ENCODE results near the gene TMEM19.

The TMEM19 gene

DNA sequence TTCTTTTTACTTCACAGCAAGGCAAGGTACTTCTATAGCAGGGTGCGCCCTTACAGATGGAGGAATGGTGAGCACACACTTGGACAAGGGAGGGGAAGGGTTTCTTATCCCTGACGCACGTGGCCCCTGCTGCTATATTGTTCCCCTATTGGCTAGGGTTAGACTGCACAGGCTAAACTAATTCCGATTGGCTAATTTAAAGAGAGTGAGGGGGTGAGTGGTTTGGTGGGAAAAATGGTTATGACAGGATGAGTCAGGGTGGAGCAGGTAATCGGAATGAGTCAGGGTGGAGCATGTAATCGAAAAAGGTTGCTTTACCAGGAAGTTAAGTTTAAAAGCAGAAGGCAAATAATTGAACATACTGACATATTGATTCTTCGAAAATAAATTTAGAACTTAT is 45.1 kb downstream of the TMEM19 start:
- Histone ChIP-seq H3K36me3 (ENCODE audit: insufficient read depth, low read length) (no peaks in the 10 kb centered on the region), H3K4me3 (no peak overlapping the region), H3K27ac (no peak overlapping the region), H3K9me3 (ENCODE audit: low read depth, low read length) (no peaks in the 10 kb centered on the region), H3K9ac (ENCODE audit: insufficient read length) (no peak overlapping the region)
- no peak for DNase-seq (ENCODE audit: low read depth, low spot score)
- TF ChIP-seq EZH2 (IDR thresholded peaks at IDR 0.05) (no peak), FOXP2 (optimal IDR thresholded peaks at IDR 0.05; ENCODE audit: control extremely low read depth, extremely low read length, insufficient read depth) (no peak), POLR2AphosphoS5 (IDR thresholded peaks at IDR 0.05; ENCODE audit: borderline replicate concordance, low read depth, low read length) (no peak)

DNA sequence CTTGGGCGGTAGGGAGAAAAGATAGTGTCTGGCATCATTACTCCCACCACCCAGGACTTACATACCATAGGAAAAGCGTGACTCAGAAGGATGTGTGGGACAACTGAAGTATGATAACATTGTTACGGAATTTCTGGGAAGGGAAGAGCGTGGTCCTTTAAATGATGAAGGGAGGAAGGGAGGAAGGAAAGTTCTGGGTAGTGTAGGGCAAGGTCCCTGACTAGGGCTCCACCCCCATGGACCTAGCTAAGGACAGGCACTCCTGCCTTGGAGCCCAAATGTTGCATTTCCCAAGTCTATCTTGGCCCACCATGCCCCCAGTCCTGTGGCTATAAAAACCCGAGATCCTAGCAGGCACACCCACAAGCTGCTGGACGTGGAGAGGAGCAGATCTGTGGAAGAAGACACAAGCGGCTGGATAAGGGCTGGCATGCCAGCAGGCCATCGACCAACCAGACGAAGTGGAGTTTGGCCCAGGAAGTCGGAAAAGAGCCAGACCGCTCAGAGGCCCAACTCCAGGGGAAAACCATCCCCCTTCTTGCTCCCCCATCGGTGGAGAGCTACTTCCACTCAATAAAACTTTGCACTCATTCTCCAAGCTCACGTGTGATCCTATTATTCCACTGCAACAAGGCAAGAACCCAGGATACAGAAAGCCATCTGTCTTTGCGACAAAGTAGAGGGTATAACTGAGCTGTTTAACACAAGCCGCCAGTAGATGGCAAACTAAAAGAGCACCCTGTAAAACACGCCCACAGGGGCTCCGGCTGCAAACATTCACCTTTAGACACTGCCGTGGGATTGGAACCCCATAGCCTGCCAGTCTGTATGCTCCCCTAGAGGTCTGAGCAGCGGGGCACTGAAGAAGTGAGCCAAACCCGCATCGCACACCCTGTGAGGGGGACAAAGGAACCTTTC is 45.8 kb downstream of the TMEM19 start:
- DNase-seq (ENCODE audit: low read depth, low spot score): no peak
- no peak overlapping the region for H3K9ac ChIP-seq (ENCODE audit: insufficient read length)

DNA sequence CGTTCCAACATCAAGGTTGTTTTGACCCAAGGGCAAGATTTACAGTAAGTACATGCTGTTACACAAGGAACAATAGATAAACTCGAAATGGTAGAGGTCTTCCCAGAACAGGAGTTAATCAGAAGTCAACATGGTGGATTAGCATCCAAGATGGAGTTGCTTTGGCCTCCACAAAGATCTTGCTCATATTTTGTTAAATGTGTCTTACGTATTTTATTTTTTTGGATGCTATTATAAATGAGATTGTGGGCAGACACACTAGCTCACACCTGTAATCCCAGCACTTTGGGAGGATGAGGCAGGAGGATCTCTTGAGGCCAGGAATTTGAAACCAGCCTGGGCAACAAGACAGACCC is 46.5 kb downstream of the TMEM19 start:
- no peaks in the 10 kb centered on the region for H3K36me3 ChIP-seq (ENCODE audit: insufficient read depth, low read length)
- H3K4me3 ChIP-seq: no peak overlapping the region
- DNase-seq (ENCODE audit: low read depth, low spot score): no peak
- H3K9me3 ChIP-seq (ENCODE audit: low read depth, low read length): no peaks in the 10 kb centered on the region
- H3K9ac ChIP-seq (ENCODE audit: insufficient read length): no peak overlapping the region
- TF ChIP-seq FOXP2 (optimal IDR thresholded peaks at IDR 0.05; ENCODE audit: control extremely low read depth, extremely low read length, insufficient read depth) (no peak), EZH2 (IDR thresholded peaks at IDR 0.05) (no peak), POLR2AphosphoS5 (IDR thresholded peaks at IDR 0.05; ENCODE audit: borderline replicate concordance, low read depth, low read length) (no peak)
- no peak overlapping the region for H3K27ac ChIP-seq

More for the DNA sequence above, 45.8 kb downstream of the TMEM19 start:
- Histone ChIP-seq H3K9me3 (ENCODE audit: low read depth, low read length) (no peaks in the 10 kb centered on the region), H3K27ac (no peak overlapping the region), H3K36me3 (ENCODE audit: insufficient read depth, low read length) (no peaks in the 10 kb centered on the region), H3K4me3 (no peak overlapping the region)
- TF ChIP-seq POLR2AphosphoS5 (IDR thresholded peaks at IDR 0.05; ENCODE audit: borderline replicate concordance, low read depth, low read length): no peak
- no peak for TF ChIP-seq FOXP2 (optimal IDR thresholded peaks at IDR 0.05; ENCODE audit: control extremely low read depth, extremely low read length, insufficient read depth)
- TF ChIP-seq EZH2 (IDR thresholded peaks at IDR 0.05): no peak

DNA sequence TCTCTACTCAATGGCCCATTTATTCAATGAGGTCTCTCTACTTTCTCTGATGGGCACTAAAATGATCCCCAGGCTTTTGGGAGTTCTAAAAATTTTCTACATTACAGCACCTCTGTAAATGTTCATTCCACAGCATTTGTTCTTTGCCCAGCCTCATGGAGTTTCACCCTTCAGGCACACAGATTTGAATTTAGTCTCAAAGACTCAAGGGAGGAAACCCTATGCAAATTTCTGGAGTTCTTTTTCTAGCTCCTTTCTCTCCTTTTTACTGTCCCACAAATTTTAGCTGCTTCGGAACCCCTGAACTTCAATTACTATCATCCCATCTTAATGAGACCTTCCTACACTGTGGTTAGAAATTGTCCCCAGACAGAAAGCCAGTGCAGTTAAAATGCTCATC is 51.3 kb downstream of the TMEM19 start:
- no peak overlapping the region for H3K27ac ChIP-seq
- TF ChIP-seq EZH2 (IDR thresholded peaks at IDR 0.05): no peak
- no peak for TF ChIP-seq FOXP2 (optimal IDR thresholded peaks at IDR 0.05; ENCODE audit: control extremely low read depth, extremely low read length, insufficient read depth)
- no peak for TF ChIP-seq POLR2AphosphoS5 (IDR thresholded peaks at IDR 0.05; ENCODE audit: borderline replicate concordance, low read depth, low read length)
- no peak for DNase-seq (ENCODE audit: low read depth, low spot score)
- no peak overlapping the region for H3K4me3 ChIP-seq
- H3K9me3 ChIP-seq (ENCODE audit: low read depth, low read length): no peaks in the 10 kb centered on the region
- no peak overlapping the region for H3K9ac ChIP-seq (ENCODE audit: insufficient read length)
- no peaks in the 10 kb centered on the region for H3K36me3 ChIP-seq (ENCODE audit: insufficient read depth, low read length)

DNA sequence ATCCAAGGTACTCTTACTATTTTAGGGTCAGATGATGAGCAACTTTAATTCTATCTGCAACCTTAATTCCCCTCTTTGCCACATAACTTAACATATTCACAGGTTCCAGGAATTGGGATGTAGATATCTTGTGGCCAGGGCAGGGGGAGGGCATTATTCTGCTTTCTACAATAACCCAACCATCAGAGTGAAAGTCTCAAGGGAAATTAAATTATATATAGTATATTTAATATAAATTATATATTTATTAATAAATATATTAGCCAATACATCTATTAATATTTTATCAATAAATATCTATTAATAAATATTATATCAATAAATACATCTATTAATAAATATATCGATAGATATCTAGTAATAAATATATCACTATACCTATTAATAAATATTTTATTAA is 57.1 kb downstream of the TMEM19 start:
- Histone ChIP-seq H3K27ac (no peak overlapping the region), H3K4me3 (no peak overlapping the region), H3K9me3 (ENCODE audit: low read depth, low read length) (no peaks in the 10 kb centered on the region), H3K36me3 (ENCODE audit: insufficient read depth, low read length) (no peaks in the 10 kb centered on the region), H3K9ac (ENCODE audit: insufficient read length) (no peak overlapping the region)
- no peak for DNase-seq (ENCODE audit: low read depth, low spot score)
- TF ChIP-seq POLR2AphosphoS5 (IDR thresholded peaks at IDR 0.05; ENCODE audit: borderline replicate concordance, low read depth, low read length): no peak
- no peak for TF ChIP-seq EZH2 (IDR thresholded peaks at IDR 0.05)
- no peak for TF ChIP-seq FOXP2 (optimal IDR thresholded peaks at IDR 0.05; ENCODE audit: control extremely low read depth, extremely low read length, insufficient read depth)

DNA sequence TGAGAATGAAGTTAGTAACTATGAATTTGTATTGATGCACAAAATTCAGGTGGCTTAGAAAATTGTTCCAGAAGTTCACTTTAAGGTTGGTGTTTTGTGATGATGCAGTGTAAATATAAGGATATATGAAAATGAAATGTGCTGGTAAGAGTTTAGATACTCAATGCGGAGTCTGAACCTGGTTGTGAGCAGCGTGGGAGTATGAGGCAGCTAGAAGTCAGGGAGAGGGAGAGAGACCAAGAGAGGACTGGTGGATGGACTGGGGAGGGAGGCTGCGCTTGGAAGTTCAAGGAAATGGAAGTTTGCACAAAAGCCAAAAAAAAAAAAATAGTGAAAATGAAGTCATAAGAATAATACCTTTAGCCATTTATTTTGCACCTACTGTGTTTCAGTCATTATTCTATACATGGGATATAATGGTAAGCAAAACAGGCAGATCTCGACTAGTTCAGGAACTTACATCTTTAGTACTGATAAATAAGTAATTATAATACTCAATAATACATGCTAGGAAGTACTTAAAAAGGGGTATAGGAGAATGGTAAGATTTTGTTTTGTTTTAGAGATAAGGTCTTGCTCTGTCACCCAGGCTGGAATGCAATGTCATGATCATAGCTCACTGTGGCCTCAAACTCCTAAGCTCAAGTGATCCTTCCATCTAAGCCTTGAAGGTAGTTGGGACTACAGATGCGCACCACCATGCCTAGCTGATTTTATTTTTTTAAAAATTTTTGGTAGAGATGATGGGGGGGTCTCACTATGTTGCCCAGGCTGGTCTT is 58.8 kb downstream of the TMEM19 start:
- H3K27ac ChIP-seq: no peak overlapping the region
- H3K9me3 ChIP-seq (ENCODE audit: low read depth, low read length): no peaks in the 10 kb centered on the region
- H3K9ac ChIP-seq (ENCODE audit: insufficient read length): no peak overlapping the region
- DNase-seq (ENCODE audit: low read depth, low spot score): no peak
- H3K36me3 ChIP-seq (ENCODE audit: insufficient read depth, low read length): no peaks in the 10 kb centered on the region
- no peak overlapping the region for H3K4me3 ChIP-seq
- TF ChIP-seq EZH2 (IDR thresholded peaks at IDR 0.05): no peak
- no peak for TF ChIP-seq POLR2AphosphoS5 (IDR thresholded peaks at IDR 0.05; ENCODE audit: borderline replicate concordance, low read depth, low read length)

DNA sequence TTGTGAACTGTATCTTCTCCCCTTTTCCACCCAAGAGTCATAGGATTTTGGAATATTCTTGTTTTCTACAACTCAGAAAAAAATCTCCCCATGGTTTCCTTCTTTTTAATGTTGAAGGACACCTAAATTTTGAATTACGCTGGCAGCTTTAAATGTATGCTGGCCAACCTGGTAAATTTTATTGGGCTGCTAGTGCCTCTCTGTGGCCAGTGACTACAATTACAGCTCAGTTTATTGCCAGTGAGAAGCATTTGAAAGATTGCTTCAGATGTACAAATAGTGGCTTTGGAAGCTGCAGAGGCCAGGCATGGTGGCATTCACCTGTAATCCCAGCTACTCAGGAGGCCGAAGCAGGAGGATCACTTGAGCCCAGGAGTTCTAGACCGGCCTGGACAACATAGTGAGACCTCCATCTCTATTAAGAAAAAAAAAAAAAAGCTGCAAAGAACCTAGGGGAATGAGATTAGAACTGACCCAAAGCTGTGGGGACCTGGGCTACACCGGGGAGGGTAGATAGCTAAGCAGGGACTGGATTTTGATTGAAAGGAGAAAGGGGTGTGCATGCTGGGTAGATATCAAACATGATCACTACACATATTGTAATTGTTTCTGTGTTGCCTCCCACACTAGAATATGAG is 61.2 kb downstream of the TMEM19 start:
- Histone ChIP-seq H3K9me3 (ENCODE audit: low read depth, low read length) (no peaks in the 10 kb centered on the region), H3K9ac (ENCODE audit: insufficient read length) (no peak overlapping the region), H3K4me3 (no peak overlapping the region), H3K27ac (no peak overlapping the region), H3K36me3 (ENCODE audit: insufficient read depth, low read length) (no peaks in the 10 kb centered on the region)
- DNase-seq (ENCODE audit: low read depth, low spot score): peak; percentile 53
- TF ChIP-seq FOXP2 (optimal IDR thresholded peaks at IDR 0.05; ENCODE audit: control extremely low read depth, extremely low read length, insufficient read depth) (no peak), EZH2 (IDR thresholded peaks at IDR 0.05) (no peak), POLR2AphosphoS5 (IDR thresholded peaks at IDR 0.05; ENCODE audit: borderline replicate concordance, low read depth, low read length) (no peak)

Data from SK-N-MC (cell line).